Spinal cord (tissue), 10 donors: ENCODE results near the gene ZNF292. TPM values are rescaled to one million over a fixed set of nuclear protein-coding genes. Genes with fewer than 3 reads are reported as not detected.

Experiments
- DNase-seq, 6 donors: peaks; one replicate each; pipeline versions ENCODE4 v3.0.0 to v3.0.0-alpha.2; 2013 to 2015; ENCODE audit warnings: low spot score in 6 of 6, low read depth in 4 of 6
- H3K27ac ChIP-seq: one replicate; pipeline ENCODE4 v1.5.1; 2013; ENCODE audit warnings: low read depth, low read length, control low read depth
- H3K27me3 ChIP-seq: one replicate; pipeline ENCODE4 v1.6.1; 2013; ENCODE audit warnings: low read length; ENCODE audit not compliant: control insufficient read depth, insufficient read depth
- H3K36me3 ChIP-seq: one replicate; pipeline ENCODE4 v1.6.1; 2013; ENCODE audit warnings: low read length; ENCODE audit not compliant: control insufficient read depth, insufficient read depth
- H3K4me1 ChIP-seq: one replicate; pipeline ENCODE4 v1.6.1; 2013; ENCODE audit warnings: low read length; ENCODE audit not compliant: control insufficient read depth, insufficient read depth
- H3K4me3 ChIP-seq: one replicate; pipeline ENCODE4 v1.5.1; 2013; ENCODE audit warnings: low read depth, low read length, control low read depth
- H3K9me3 ChIP-seq: one replicate; pipeline ENCODE4 v1.6.1; 2013; ENCODE audit warnings: low read length; ENCODE audit not compliant: control insufficient read depth, insufficient read depth
- WGBS: methylation state at CpG from one replicate; pipeline ENCODE4 v1.1.5; 2013; ENCODE audit warnings: missing lambda C conversion rate; ENCODE audit not compliant: insufficient coverage; 5-methylcytosine and 5-hydroxymethylcytosine counted together
- polyA plus RNA-seq, 2 donors: library from polyadenylated mRNA; unstranded; fragments of 120-200 nt; gene quantifications; one replicate each; pipeline ENCODE4 v1.2.1, GENCODE V29; 2013; ENCODE audit not compliant: insufficient read length in 2 of 2
- total RNA-seq, 2 donors: library from RNA; depleted of rRNA in 1 of 2; stranded (reverse); fragments of 120-200 nt in 1 of 2; fragments of >200 nt in 1 of 2; gene quantifications; one replicate each; pipeline versions ENCODE4 v1.2.3 to v1.2.4, GENCODE V29; 2013 to 2014
- donor health status: healthy.

Gene ZNF292
- total and polyA plus RNA-seq, 4 donors = 24.6 to 81.5 (median 43.8) TPM

GRCh38 chr6:87199787-87200186 is 44.4 kb downstream of the ZNF292 start:
- no peaks in the 10 kb centered on the region for H3K4me1 ChIP-seq
- H3K27me3 ChIP-seq = no peaks in the 10 kb centered on the region
- no peak overlapping the region for H3K27ac ChIP-seq
- WGBS = no CpG with 5 or more reads among the region's 1 CpG
- H3K36me3 ChIP-seq = peaks cover 2% of the 10 kb centered on the region
- H3K4me3 ChIP-seq = no peak overlapping the region
- peak in 2 of 6 donors; percentile 9 to 61 for DNase-seq
- no peaks in the 10 kb centered on the region for H3K9me3 ChIP-seq

GRCh38 chr6:87200469-87201175 is 45.3 kb downstream of the ZNF292 start:
- no peaks in the 10 kb centered on the region for H3K27me3 ChIP-seq
- peaks cover 2% of the 10 kb centered on the region for H3K36me3 ChIP-seq
- H3K27ac ChIP-seq = no peak overlapping the region
- no peak for DNase-seq
- no peaks in the 10 kb centered on the region for H3K4me1 ChIP-seq
- no peaks in the 10 kb centered on the region for H3K9me3 ChIP-seq
- 73% methylated on average over 2 of the region's 4 CpGs for WGBS
- H3K4me3 ChIP-seq = no peak overlapping the region

DNA sequence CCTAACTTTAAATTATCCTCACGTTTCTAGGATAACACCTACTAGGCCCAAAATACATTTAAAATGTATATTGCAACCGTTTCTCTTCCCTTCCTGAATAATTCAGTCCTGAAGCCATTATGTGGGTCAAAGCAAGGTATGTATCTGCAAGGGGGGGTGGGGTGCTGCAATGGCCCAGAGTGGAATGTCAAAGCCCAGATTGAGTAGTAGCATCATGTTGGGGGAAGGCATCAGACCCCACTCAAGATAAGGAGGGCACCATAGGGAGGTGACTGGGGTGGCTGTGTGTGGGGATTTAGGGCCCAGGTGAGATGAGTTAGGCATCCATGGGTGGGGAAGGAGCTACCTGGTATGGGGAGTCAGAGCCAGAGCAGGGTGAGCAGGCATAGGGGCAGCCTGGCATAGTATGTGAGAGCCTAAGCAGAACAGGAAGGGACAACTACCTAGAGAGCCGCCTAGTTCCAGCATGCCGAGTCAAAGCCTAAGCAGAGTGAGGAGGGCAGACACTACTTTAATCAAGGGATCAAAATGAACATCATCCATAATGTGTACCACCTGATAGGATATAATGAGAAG is 48.2 kb downstream of the ZNF292 start:
- WGBS = no CpG with 5 or more reads among the region's 4 CpGs
- no peak overlapping the region for H3K27ac ChIP-seq

DNA sequence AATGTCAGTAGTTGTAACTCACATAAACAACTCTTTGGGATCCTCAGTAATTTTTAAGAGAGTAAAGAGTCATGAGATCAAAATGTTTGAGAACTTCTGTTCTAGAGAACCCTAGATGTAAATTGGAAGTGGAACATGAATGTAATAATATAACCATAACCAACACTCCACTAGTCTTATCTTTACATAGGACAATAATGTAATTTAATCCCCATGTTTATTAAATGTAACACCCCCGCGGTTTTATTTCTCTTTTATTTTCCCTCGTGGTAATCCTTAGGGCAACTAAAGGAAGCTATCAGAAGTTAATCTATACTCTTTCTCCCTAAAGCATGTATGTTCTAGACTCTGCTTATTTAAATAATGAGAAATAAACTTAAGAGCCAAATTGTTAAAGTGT is 54.4 kb downstream of the ZNF292 start:
- Histone ChIP-seq H3K4me1 (no peaks in the 10 kb centered on the region), H3K27me3 (no peaks in the 10 kb centered on the region), H3K4me3 (no peak overlapping the region), H3K9me3 (no peaks in the 10 kb centered on the region), H3K27ac (no peak overlapping the region), H3K36me3 (no peaks in the 10 kb centered on the region)
- DNase-seq = no peak
- WGBS = no CpG with 5 or more reads among the region's 3 CpGs

More for the DNA sequence above, 48.2 kb downstream of the ZNF292 start:
- H3K27me3 ChIP-seq = no peaks in the 10 kb centered on the region
- no peak overlapping the region for H3K4me3 ChIP-seq
- no peak for DNase-seq
- H3K36me3 ChIP-seq = peaks cover 2% of the 10 kb centered on the region
- no peaks in the 10 kb centered on the region for H3K9me3 ChIP-seq
- no peaks in the 10 kb centered on the region for H3K4me1 ChIP-seq

DNA sequence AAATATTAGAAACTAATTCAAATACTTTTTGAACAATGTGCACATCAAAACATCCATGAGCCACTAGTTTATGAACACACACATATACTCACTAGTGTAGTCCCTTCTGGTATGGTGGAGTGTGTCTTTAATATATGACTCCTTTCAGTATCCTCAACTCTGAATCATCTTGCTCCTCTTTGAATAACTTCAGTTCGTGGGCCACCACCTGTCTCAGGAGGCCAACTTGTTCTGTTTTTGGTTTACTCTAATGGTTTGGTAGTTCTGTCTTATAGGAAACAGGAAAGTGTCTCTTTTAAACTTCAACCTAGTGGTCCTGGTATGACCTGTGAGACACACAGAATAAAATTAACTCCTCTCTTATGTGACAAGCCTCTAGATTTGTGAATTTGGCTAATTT is 55.6 kb downstream of the ZNF292 start:
- WGBS = no CpG with 5 or more reads among the region's 1 CpG
- Histone ChIP-seq H3K4me1 (no peaks in the 10 kb centered on the region), H3K27me3 (no peaks in the 10 kb centered on the region), H3K9me3 (no peaks in the 10 kb centered on the region), H3K27ac (no peak overlapping the region), H3K4me3 (no peak overlapping the region), H3K36me3 (no peaks in the 10 kb centered on the region)
- DNase-seq = no peak

- Histone ChIP-seq H3K36me3 (no peaks in the 10 kb centered on the region), H3K9me3 (no peaks in the 10 kb centered on the region), H3K4me1 (no peaks in the 10 kb centered on the region), H3K27ac (no peak overlapping the region), H3K27me3 (no peaks in the 10 kb centered on the region), H3K4me3 (no peak overlapping the region)
- DNase-seq = no peak
Observed at GRCh38 chr6:87212596-87212995, 57.2 kb downstream of the ZNF292 start.

DNA sequence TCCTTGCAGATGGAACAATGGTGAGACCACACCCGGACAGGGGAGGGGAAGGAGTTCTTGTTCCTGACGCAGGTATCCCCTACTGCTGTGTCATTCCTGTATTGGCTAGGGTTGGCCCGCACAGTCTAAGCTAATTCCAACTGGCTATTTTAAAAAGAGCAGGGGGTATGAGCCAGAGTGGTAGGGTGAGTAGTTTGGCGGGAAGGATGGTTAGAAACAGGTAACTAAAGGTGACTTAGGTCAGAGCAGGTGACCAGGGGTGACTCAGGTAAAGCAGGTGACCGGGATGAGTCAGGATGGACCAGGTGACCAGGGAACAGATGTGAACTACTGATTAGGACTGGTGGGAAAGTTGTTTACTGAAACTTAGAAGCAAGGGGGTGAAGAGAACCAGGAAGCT is 58.0 kb downstream of the ZNF292 start:
- H3K4me3 ChIP-seq = no peak overlapping the region
- no peaks in the 10 kb centered on the region for H3K4me1 ChIP-seq
- no peaks in the 10 kb centered on the region for H3K27me3 ChIP-seq
- no peaks in the 10 kb centered on the region for H3K9me3 ChIP-seq
- WGBS = 96% methylated on average over 5 of the region's 5 CpGs
- no peaks in the 10 kb centered on the region for H3K36me3 ChIP-seq
- DNase-seq = no peak
- H3K27ac ChIP-seq = no peak overlapping the region

DNA sequence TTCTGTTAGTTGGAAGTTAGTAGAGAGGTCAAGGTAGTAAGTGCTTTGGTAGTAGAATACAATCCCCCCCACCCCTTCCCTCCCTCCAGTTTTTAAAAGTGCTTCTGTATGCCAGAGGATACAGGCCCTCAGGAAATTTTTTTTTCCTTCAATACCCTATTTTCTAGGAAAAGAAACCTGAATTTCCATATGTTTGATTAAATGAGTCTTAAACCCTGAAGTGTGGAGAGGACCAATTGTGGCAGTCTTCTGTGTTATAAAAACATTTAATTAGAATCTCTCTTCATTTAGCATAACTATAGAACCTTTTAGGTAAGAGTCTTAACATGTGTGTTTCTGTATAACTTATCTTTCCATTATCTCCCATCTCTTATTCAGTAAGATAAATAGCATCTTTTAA is 59.5 kb downstream of the ZNF292 start:
- no peaks in the 10 kb centered on the region for H3K4me1 ChIP-seq
- no peaks in the 10 kb centered on the region for H3K9me3 ChIP-seq
- H3K27ac ChIP-seq = no peak overlapping the region
- H3K4me3 ChIP-seq = no peak overlapping the region
- DNase-seq = no peak
- H3K36me3 ChIP-seq = peaks cover 2% of the 10 kb centered on the region
- no peaks in the 10 kb centered on the region for H3K27me3 ChIP-seq

GRCh38 chr6:87220997-87221396 is 65.6 kb downstream of the ZNF292 start:
- DNase-seq = no peak
- WGBS = no CpG with 5 or more reads among the region's 1 CpG
- Histone ChIP-seq H3K4me1 (no peaks in the 10 kb centered on the region), H3K36me3 (peaks cover 11% of the 10 kb centered on the region), H3K9me3 (no peaks in the 10 kb centered on the region), H3K4me3 (no peak overlapping the region), H3K27me3 (no peaks in the 10 kb centered on the region), H3K27ac (no peak overlapping the region)

- Histone ChIP-seq H3K9me3 (no peaks in the 10 kb centered on the region), H3K36me3 (peaks cover 11% of the 10 kb centered on the region), H3K4me3 (no peak overlapping the region), H3K27ac (no peak overlapping the region), H3K4me1 (no peaks in the 10 kb centered on the region), H3K27me3 (no peaks in the 10 kb centered on the region)
- no peak for DNase-seq
- no CpG with 5 or more reads among the region's 1 CpG for WGBS
Observed at GRCh38 chr6:87222676-87223075, 67.3 kb downstream of the ZNF292 start.
